ENCODE measurements around the gene LSAMP.

The LSAMP gene

GRCh38 chr3:116052602-116053001, 392.7 kb downstream of the LSAMP start:
- no peak for DNase-seq (ENCODE audit: low spot score)

GRCh38 chr3:116051586-116051985, 393.7 kb downstream of the LSAMP start:
- DNase-seq (ENCODE audit: low spot score) = no peak

GRCh38 chr3:116051040-116051439, 394.2 kb downstream of the LSAMP start:
- no peak for DNase-seq (ENCODE audit: low spot score)

- no peak for DNase-seq (ENCODE audit: low spot score)
Measured at GRCh38 chr3:116050311-116050915, 394.9 kb downstream of the LSAMP start.

- no peak for DNase-seq (ENCODE audit: low spot score)
Measured at GRCh38 chr3:116048991-116049390, 396.3 kb downstream of the LSAMP start.

GRCh38 chr3:116046350-116046749, 398.9 kb downstream of the LSAMP start:
- no peak for DNase-seq (ENCODE audit: low spot score)

- no peak for DNase-seq (ENCODE audit: low spot score)
Measured at GRCh38 chr3:116045314-116045713, 400.0 kb downstream of the LSAMP start.

- DNase-seq (ENCODE audit: low spot score) = no peak
Measured at GRCh38 chr3:116040152-116040551, 405.1 kb downstream of the LSAMP start.

- no peak for DNase-seq (ENCODE audit: low spot score)
Measured at GRCh38 chr3:116039651-116039985, 405.7 kb downstream of the LSAMP start.

- no peak for DNase-seq (ENCODE audit: low spot score)
Measured at GRCh38 chr3:116038968-116039650, 406.2 kb downstream of the LSAMP start.

- DNase-seq (ENCODE audit: low spot score) = no peak
Measured at GRCh38 chr3:116037954-116038911, 407.1 kb downstream of the LSAMP start.

- DNase-seq (ENCODE audit: low spot score) = no peak
Measured at GRCh38 chr3:116035429-116035828, 409.9 kb downstream of the LSAMP start.

GRCh38 chr3:116034794-116035193, 410.5 kb downstream of the LSAMP start:
- DNase-seq (ENCODE audit: low spot score) = no peak

GRCh38 chr3:116034086-116034485, 411.2 kb downstream of the LSAMP start:
- DNase-seq (ENCODE audit: low spot score) = no peak

- no peak for DNase-seq (ENCODE audit: low spot score)
Measured at GRCh38 chr3:116033516-116033915, 411.8 kb downstream of the LSAMP start.

GRCh38 chr3:116032176-116032575, 413.1 kb downstream of the LSAMP start:
- no peak for DNase-seq (ENCODE audit: low spot score)

- DNase-seq (ENCODE audit: low spot score) = no peak
Measured at GRCh38 chr3:116030131-116030850, 415.0 kb downstream of the LSAMP start.

- no peak for DNase-seq (ENCODE audit: low spot score)
Measured at GRCh38 chr3:116029266-116029665, 416.0 kb downstream of the LSAMP start.

GRCh38 chr3:116028157-116028556, 417.1 kb downstream of the LSAMP start:
- DNase-seq (ENCODE audit: low spot score) = no peak

- DNase-seq (ENCODE audit: low spot score) = no peak
Measured at GRCh38 chr3:116020989-116021388, 424.3 kb downstream of the LSAMP start.

- DNase-seq (ENCODE audit: low spot score) = no peak
Measured at GRCh38 chr3:116020495-116020894, 424.8 kb downstream of the LSAMP start.

GRCh38 chr3:116019254-116019763, 426.0 kb downstream of the LSAMP start:
- DNase-seq (ENCODE audit: low spot score) = no peak

All from ecto neural progenitor cell (in vitro differentiated cells).